Fibroblast of pulmonary artery (primary cell): Measurements from ENCODE around the gene FBXL17.

Experiments used
- DNase-seq: peaks from one replicate; pipeline ENCODE4 v3.0.0-alpha.2; 2010; ENCODE audit warnings: low read depth
- H3K4me3 ChIP-seq: replicated peaks from 2 replicates; pipeline ENCODE4 v1.5.1; 2011; ENCODE audit warnings: low read depth, mild to moderate bottlenecking, control low read depth, low read length, moderate library complexity
- TF ChIP-seq, protein P1 (sequence below): IDR thresholded peaks from 2 replicates; pipeline ENCODE4 v1.5.1; 2011; ENCODE audit warnings: mild to moderate bottlenecking, control low read depth, low read length, inconsistent platforms; ENCODE audit errors: missing control alignments

Gene FBXL17

DNA sequence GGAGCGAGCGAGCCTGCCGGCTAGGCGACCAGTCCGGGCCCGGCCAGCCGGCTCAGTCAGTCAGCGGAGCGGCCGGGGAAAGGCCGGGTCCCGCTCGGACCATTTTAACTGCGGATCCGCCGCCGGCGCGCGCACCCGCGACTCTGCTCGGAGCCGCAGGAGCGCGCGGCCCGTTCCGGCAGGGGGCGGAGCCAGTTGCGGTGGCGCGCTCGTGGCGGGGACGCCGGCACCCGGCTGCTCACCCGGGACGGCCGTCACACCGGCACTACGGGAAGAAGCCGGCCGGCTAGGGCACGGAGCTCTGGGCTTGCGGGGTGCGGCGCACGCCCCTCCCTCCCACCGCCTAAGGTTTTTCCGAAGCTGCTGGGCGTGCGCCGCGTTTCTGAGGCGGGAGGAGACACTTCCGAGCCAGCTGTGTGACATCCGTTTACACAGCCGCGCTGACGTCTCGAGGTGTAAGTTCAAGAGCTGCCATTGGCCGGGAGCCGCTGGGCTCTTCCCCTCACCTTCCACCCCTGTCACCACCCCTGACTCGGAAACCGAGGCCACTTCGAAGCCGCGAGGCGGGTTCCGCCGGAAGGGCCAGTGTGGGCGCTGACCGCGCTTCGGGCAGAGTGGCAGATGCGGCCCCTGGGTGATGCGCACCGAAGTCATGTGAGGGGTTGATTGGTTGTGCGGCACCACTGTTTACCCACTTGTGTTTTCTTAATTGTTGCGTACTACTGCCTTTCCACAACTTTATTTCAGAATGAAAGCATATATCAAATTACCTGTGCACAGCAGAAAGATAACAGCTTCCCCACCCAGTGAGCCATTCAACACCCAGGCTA, at the start of gene FBXL17:
FBXL17 (minus strand) TSS at position 145 of the 830 bp plus-strand sequence.
- DNase-seq = peak; percentile 95
- TF ChIP-seq, protein P1, sequence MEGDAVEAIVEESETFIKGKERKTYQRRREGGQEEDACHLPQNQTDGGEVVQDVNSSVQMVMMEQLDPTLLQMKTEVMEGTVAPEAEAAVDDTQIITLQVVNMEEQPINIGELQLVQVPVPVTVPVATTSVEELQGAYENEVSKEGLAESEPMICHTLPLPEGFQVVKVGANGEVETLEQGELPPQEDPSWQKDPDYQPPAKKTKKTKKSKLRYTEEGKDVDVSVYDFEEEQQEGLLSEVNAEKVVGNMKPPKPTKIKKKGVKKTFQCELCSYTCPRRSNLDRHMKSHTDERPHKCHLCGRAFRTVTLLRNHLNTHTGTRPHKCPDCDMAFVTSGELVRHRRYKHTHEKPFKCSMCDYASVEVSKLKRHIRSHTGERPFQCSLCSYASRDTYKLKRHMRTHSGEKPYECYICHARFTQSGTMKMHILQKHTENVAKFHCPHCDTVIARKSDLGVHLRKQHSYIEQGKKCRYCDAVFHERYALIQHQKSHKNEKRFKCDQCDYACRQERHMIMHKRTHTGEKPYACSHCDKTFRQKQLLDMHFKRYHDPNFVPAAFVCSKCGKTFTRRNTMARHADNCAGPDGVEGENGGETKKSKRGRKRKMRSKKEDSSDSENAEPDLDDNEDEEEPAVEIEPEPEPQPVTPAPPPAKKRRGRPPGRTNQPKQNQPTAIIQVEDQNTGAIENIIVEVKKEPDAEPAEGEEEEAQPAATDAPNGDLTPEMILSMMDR = no peak
- H3K4me3 ChIP-seq = peak within 1 kb of the TSS; percentile 74

- TF ChIP-seq, protein P1 = no peak
- DNase-seq = no peak
- no peak overlapping the region for H3K4me3 ChIP-seq
Measured at GRCh38 chr5:108430931-108431608, 49.2 kb upstream of the FBXL17 start.

DNA sequence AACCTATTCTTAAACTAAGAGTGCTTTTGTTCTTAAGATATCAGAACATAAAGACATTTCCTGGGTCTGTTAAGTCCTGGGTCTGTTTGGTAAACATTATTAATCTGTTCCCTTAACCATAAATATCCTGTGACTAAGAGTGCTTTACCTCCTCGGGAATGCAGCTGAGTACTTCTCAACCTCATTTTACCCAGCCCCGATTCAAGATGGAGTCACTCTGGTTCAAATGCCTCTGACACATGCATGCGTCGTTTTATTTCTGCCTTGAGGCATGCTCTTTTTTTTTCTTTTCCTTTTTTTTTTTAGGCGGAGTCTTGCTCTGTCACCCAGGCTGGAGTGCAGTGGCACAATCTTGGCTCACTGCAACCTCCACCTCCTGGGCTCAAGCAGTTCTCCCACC, 39.8 kb upstream of the FBXL17 start:
- no peak for DNase-seq
- H3K4me3 ChIP-seq = no peak overlapping the region
- TF ChIP-seq, protein P1 = no peak

GRCh38 chr5:108420755-108421154, 38.9 kb upstream of the FBXL17 start:
- no peak overlapping the region for H3K4me3 ChIP-seq
- TF ChIP-seq, protein P1 = no peak
- DNase-seq = no peak

DNA sequence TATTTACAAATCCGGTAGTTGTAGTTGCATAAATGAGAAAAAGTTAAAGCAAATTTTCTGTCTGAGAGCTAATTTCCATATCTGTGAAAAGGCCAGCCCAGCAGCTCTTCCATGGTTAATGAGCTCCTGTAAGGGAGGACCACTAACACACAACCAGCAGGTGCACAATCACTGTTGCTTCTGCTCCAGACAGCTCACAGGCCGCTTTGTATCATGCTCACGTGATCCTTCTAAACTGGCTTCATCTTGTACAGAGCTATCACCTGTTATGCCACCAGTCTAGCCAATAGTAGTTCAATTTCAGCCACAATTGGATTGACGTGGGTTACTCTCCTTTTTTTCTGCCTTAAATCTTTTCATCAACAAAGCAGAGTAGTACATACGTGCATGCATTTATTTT, 38.3 kb upstream of the FBXL17 start:
- TF ChIP-seq, protein P1 = no peak
- H3K4me3 ChIP-seq = no peak overlapping the region
- DNase-seq = no peak

- DNase-seq = no peak
Measured at GRCh38 chr5:108418197-108418596, 36.3 kb upstream of the FBXL17 start.

More at GRCh38 chr5:108418197-108418596, 36.3 kb upstream of the FBXL17 start:
- TF ChIP-seq, protein P1 = no peak
- H3K4me3 ChIP-seq = no peak overlapping the region
